Subcutaneous adipose tissue (tissue), 4 donors: ENCODE results near the gene PRG3. TPM values are rescaled to one million over a fixed set of nuclear protein-coding genes. Genes with fewer than 3 reads are reported as not detected.

Experiments
- total RNA-seq, 4 donors: library from RNA; depleted of rRNA; stranded (reverse); fragments of >200 nt; gene quantifications; one replicate each; pipeline ENCODE4 v1.1.0, GENCODE V29; 2016
- TF ChIP-seq, protein P1 (sequence below): fragments of 450-650 bp; IDR thresholded peaks from one replicate; pipeline ENCODE4 v1.5.1; 2016; ENCODE audit warnings: low read depth, mild to moderate bottlenecking, control low read depth, antibody characterized with exemption, moderate library complexity

Gene PRG3
- total RNA-seq, 4 donors from 2014 or later = not detected

DNA sequence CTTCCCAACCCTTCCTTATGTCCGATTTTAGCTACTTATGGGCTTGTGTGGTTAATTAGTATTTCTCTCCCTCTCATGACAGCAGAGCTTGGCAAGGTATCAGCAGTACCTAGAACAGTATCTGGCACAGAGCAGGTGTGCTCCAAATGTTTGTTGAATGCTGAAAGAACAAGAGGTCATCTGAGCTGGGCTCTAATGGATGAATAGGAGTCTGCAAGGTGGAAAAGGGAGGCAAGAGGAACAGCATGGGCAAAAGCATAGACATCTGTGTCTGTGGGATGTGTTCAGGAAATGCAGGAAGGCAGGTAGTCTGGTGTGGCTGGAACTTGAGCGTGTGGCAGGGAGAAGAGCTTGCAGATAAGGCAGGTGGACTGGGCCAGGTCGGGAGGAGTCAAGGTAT, 19.0 kb downstream of the PRG3 start:
- TF ChIP-seq, protein P1, sequence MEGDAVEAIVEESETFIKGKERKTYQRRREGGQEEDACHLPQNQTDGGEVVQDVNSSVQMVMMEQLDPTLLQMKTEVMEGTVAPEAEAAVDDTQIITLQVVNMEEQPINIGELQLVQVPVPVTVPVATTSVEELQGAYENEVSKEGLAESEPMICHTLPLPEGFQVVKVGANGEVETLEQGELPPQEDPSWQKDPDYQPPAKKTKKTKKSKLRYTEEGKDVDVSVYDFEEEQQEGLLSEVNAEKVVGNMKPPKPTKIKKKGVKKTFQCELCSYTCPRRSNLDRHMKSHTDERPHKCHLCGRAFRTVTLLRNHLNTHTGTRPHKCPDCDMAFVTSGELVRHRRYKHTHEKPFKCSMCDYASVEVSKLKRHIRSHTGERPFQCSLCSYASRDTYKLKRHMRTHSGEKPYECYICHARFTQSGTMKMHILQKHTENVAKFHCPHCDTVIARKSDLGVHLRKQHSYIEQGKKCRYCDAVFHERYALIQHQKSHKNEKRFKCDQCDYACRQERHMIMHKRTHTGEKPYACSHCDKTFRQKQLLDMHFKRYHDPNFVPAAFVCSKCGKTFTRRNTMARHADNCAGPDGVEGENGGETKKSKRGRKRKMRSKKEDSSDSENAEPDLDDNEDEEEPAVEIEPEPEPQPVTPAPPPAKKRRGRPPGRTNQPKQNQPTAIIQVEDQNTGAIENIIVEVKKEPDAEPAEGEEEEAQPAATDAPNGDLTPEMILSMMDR = no peak

DNA sequence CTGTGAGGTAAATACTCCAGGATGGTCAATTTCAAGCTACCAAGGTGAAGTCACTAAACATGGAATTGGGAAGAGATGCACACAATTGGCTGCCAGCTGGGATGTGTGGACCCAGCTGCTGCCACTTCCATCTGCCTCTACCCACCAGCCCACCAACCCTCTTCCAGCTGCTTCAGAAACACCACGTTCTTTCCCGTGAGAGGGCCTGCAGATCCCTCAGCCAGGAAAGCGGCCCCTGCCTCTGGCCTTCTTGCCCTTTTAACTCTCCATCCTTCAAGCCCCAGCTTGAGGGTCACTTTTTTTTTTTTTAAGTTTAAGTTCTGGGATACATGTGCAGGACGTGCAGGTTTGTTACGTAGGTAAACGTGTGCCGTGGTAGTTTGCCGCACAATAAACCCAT, 20.0 kb downstream of the PRG3 start:
- TF ChIP-seq, protein P1 = no peak

DNA sequence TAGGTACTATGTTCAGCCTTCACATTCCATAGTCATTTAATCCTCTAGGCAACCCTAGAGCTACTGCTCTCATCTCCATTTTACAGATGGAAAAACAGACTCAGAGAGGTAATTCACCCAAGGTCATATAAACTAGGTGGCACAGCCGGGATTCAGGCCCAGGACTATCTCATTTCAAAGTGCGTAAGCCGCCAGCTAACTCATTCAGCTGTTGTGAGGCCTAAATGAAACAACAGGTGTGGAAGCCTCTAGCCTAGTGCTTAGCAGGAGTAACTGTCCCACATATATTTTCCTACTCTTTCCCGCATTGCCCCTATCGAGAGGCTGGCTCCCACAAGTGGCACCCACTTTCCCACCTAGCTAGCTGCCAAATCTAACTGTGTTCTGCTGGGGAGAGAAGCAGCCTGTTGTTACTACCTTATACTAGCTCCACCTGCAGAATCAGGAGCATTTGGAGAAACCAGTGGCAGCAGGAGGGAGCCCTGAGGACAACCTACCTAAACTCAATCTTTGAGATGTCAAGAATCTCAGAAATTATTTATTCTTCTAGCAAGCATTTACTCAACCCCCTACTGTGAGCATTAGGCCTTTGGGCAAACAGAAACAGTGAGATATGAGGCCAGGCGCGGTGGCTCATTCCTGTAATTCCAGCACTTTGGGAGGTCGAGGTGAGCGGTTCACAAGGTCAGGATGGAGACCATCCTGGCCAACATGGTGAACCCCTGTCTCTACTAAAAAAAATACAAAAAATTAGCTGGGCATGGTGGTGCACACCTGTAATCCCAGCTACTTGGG, 20.9 kb downstream of the PRG3 start:
- TF ChIP-seq, protein P1 = no peak

DNA sequence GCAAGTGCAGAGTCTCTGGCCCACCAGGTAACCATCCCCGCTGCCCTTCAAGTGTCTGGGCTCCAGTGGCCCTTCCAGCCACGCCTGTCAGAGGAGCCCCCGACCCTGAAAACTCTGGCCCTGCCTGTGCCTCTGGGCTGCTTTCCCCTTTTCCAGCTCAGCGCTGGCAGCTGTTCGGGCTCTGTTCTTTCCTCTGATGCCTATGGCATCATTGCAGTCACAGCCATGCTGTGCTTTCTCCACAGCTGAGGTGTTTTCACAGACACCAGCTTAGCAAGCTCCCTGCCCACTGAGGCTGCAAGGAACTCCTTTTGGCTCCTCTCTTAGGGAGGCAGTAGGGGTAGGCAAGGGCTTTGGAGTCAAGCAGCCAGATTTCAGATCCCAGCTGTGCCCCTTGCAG, 21.6 kb downstream of the PRG3 start:
- TF ChIP-seq, protein P1 = no peak

DNA sequence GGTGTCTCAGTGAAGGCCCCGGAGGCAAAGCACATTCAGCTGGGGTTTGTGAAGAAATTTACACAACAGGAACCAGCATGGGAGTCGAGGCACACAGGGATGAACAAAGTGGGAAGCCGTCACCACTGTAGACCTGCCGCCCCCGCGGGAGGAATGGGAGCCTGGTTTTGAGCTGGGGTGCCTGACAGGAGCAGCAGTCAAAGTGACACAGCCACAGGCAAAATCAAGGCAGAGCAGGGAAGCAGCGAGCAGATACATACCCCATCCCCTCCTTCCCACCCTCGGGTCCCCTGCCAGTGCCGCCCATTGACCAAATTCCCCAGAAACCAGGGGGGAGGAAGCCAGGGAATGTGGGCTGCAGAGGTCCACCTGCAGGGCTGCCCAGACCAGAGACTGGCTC, 22.0 kb downstream of the PRG3 start:
- TF ChIP-seq, protein P1 = no peak

DNA sequence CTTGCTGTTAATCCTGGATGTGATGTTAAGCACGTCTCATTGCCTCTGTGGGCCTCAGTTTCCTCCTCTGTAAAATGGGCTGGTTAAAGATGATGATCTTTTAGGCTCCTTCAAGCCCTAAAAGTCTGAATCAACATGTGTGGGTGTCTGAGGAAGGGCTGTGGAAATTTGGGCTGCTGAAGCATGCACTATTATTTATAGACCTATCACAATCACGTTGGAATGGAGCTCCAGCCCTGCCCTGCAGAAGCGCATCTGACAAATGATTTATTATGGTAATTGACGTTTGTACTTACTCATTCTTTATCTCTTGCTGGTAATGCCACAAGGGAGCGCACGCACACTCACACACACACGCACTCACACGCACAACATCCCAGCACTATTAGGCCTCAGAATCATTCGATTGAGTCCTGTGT, 22.4 kb downstream of the PRG3 start:
- TF ChIP-seq, protein P1 = no peak

DNA sequence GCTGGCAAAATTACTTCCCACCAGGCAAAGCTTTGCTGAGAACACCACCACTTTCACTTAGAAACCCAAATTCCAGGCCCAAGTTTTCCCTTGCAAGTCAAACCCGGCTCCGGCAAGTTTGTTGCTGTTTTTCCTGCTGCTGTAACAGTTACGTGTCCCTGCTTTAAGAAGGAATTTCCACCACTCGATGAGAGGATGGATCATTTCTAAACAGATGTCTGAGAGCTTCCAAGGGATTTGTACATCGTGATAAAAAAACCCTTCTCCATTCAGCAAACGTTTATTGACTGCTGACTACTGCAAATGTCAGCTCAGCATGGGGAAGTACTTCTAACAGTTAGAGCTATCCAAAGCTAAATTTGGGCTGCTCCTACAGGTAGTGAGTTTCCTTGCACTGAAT, 23.1 kb downstream of the PRG3 start:
- TF ChIP-seq, protein P1 = no peak
